HG03571 (cell line): ENCODE measurements around the gene ADAT1.
A peak's percentile ranks its signal among the peaks of the same experiment; 100 is the strongest.

Experiments used
- ATAC-seq: cut with Tn5 transposase; IDR thresholded peaks from one replicate; pipeline ENCODE4 v1.9.1; 2021; ENCODE audit not compliant: unreplicated experiment

ADAT1 gene

GRCh38 chr16:75578212-75578611 lies 44.9 kb downstream of the ADAT1 start:
- no peak for ATAC-seq

DNA sequence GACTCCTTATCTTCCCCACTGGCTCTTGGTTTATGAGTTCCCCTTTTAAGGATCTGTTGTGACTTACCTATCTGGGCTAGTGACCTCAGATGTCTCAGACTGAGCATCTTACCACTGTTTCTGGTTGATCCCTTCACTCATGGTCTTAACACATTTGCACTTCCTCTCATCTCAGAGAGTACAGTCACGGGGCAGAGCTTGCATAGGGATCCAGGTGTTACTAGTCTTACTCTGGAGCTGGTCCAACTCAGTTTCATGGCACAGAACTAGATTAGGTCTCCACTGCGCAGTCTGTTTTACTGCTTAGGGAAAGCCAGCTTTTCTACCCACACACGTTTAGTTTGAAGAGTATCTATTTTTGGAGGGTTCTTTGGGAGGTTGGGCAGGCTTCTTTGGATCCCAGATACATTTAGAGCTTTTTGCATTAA lies 46.7 kb downstream of the ADAT1 start:
- no peak for ATAC-seq

DNA sequence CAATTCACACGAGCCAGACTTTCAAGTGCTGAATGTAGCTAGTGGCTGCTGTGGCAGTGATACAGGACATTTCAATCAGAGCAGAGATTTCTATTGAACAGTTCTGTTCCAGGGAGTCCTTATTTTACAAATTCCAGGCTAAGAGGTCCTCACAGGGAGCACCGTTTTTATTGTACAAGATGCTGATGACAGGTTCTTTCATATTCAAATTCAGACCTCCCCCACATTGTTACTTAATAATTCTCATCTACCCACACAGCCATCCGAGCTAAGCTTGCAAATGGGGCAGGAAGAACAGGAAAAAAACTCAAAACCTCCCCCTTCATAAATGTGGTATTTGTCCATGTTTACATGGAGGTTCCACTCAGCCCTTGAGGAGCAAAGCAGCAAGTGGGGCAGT lies 47.1 kb downstream of the ADAT1 start:
- no peak for ATAC-seq

- no peak for ATAC-seq
Measured at GRCh38 chr16:75573955-75574354, 49.1 kb downstream of the ADAT1 start.

- ATAC-seq: no peak
Measured at GRCh38 chr16:75572864-75573542, 50.1 kb downstream of the ADAT1 start.

- no peak for ATAC-seq
Measured at GRCh38 chr16:75570396-75571065, 52.5 kb downstream of the ADAT1 start.

- ATAC-seq: no peak
Measured at GRCh38 chr16:75567911-75568310, 55.2 kb downstream of the ADAT1 start.

- no peak for ATAC-seq
Measured at GRCh38 chr16:75566758-75567255, 56.3 kb downstream of the ADAT1 start.

DNA sequence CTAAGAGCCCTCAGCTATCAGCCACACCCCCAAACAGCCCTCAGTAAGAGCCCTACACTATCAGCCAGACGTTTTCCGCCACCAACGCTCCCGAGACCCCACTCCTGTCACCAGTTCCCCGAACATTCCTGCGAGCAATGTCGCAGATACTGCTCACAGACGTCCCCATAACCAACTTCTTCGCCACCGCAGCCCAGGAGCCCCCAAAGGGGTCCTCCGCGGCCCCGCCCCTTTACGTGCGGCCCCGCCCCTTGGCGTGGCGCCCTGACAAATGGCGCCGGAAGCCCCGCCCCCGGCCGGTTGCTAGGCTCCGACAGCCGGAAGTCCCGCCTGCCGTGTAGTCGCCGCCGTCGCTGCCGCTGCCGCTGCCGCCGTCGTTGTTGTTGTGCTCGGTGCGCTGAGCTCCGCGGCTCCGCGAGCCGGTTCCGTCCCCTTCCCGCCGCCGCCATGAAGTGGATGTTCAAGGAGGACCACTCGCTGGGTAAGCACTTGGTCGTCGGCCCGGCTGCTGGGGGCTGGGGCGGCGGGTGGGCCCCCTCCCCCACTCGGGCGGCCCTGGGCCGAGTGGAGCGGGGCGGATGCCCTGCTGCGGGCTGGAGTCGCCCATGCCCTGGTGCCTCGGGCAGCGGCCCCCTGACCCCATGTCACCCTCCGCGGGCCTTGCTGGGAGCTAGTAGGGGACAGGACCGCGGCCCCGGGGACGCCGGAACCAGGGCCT lies 56.9 kb downstream of the ADAT1 start, which contains the start of gene GABARAPL2:
Gene GABARAPL2 (plus strand): TSS at position 340 of the 718 bp plus-strand sequence. CDS start 108 bp downstream, at position 448.
- peak; percentile 65 for ATAC-seq

DNA sequence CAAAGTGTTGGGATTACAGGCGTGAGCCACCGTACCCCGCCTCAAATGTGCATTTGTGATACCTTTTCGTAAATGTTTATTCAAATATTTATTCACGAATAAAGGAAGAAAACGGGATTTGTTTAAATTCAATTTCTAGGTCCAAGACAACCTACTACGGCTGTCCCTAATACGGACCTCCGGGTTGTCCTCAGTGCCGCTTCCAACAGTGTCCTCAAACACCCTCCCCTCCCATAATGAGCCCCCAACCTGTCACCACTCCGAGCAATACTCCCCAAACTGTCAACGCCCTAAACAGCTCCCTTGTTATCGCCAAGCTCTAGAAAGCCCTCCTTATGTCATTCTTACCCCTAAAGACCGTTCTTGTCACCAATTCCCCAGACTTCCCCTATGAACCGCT lies 57.4 kb downstream of the ADAT1 start:
- ATAC-seq: peak; percentile 0

GRCh38 chr16:75559564-75560372 lies 63.3 kb downstream of the ADAT1 start:
- ATAC-seq: no peak

- no peak for ATAC-seq
Measured at GRCh38 chr16:75558846-75559401, 64.2 kb downstream of the ADAT1 start.

DNA sequence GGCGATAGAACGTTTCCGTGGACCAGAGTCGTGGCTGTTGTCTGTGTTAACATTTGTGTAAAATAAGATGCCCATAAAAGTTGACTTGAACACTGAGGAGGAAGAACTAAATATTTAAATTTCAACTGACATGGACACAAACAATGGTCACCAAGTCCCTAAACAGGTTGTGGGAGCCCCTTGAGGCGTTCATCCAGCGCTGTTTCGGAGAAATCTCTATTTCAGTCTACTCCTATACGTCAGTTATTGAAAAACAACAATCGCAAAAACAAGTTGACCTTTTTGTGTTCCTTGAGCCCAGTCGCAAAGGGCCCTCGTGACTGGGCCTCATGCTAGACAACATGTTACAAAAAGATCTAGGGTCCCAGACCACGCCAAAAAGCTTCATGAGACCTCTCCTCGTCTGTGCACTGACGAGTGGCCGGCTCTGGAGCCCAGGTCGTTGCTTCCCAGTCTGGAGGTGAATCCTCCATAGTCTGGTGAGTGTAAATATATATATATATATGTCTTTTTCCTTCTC lies 66.6 kb downstream of the ADAT1 start:
- no peak for ATAC-seq

DNA sequence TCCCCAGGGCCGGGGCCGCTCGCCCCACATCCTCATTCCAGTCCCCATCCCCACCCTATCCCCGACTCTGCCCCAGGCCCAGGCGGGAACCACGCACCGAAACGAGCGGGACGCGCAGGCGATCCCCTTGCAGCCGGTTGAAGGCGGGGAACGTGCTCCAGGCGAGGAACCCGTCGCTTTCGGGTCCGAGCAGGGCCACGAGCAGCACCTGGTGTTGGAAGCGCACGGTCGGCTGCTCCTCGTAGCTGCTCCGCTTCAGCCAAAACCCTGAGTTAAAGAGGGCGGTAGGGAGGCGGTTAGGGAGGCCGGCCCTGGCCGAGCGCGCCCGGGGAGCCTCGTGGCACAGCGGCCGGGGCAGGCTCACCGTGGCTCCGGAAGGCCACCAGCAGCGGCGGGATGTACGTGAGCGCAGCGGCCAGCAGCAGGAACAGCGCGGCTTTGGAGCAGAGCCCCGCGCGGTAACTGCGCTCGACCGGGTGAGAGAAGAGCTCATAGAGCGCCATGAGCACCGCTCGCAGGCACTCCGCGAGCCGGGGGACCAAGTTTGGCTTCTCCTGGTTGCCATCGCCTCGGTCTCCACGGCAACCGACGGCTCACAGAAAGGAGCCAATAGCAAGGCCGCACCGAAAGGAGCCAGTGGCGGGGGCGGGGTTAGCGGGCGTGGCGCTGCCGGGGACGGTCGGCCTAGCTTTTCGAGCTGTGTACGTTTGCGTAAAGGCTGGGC lies 67.2 kb downstream of the ADAT1 start, which contains the start of gene TMEM231:
Gene TMEM231 (minus strand): TSS at position 546 of the 724 bp plus-strand sequence. CDS start 43 bp downstream, at position 503.
- peak; percentile 98 for ATAC-seq

GRCh38 chr16:75555213-75555706 lies 67.8 kb downstream of the ADAT1 start:
- no peak for ATAC-seq

GRCh38 chr16:75552951-75553350 lies 70.1 kb downstream of the ADAT1 start:
- no peak for ATAC-seq

DNA sequence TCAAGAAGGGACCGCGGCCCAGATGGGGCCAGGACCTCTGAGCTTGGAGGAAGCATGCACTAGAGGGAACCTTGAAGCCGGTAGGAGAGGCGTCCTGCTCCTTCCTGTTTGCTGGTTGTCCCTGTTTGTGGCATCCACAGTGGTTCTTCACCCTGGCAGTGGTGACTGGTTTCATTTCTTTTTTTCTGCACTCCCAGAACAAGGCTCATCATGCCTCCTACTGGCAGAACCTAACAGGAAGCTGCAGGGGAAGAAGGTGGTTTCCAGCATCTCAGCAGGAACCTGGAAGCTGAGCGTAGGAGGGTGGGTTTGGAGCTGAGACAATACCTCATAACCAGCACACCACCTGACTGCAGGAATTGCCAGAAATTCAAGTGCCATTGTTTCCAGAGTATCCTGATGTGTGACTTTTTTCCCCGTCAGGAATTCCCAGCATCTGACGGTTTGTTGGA lies 72.8 kb downstream of the ADAT1 start:
- ATAC-seq: peak; percentile 75
